Calu3 (cell line): Measurements from ENCODE around the gene LAMB3. TPM values are rescaled to one million over a fixed set of nuclear protein-coding genes. Genes with fewer than 3 reads are reported as not detected.

Experiments used
- BruUV-seq: library from RNA; stranded (reverse); fragments of 400-500 nt; replicated peaks from 2 replicates; lab custom pipeline; 2021; lab: Mats Ljungman, UMichigan
- CTCF ChIA-PET: fragments of 300-600 bp; sonication (Branson Sonifier 250); formaldehyde crosslinking; loops from one replicate; lab custom pipeline; 2022; ENCODE audit warnings: antibody characterized with exemption; lab: Charles Lee
- DNase-seq: peaks from one replicate; pipeline ENCODE4 v3.0.0; 2022
- H3K27ac Mint-ChIP-seq: one replicate; pipeline ENCODE4 v1.8.0; 2022; ENCODE audit warnings: mixed read lengths; ENCODE audit not compliant: unreplicated experiment
- H3K27me3 Mint-ChIP-seq: one replicate; pipeline ENCODE4 v1.8.0; 2022; ENCODE audit warnings: mixed read lengths; ENCODE audit not compliant: unreplicated experiment
- H3K36me3 Mint-ChIP-seq: one replicate; pipeline ENCODE4 v1.8.0; 2022; ENCODE audit warnings: mild to moderate bottlenecking, moderate library complexity, mixed read lengths; ENCODE audit not compliant: insufficient read depth, unreplicated experiment
- H3K4me1 Mint-ChIP-seq: one replicate; pipeline ENCODE4 v1.8.0; 2022; ENCODE audit warnings: mild to moderate bottlenecking, low read depth, mixed read lengths; ENCODE audit not compliant: unreplicated experiment
- H3K4me3 Mint-ChIP-seq: one replicate; pipeline ENCODE4 v1.8.0; 2022; ENCODE audit warnings: mild to moderate bottlenecking, low read depth, moderate library complexity, mixed read lengths; ENCODE audit not compliant: unreplicated experiment
- H3K9me3 Mint-ChIP-seq: one replicate; pipeline ENCODE4 v1.8.0; 2022; ENCODE audit warnings: low read depth, mixed read lengths; ENCODE audit not compliant: unreplicated experiment
- intact Hi-C: fragments of 100-400 bp; cut with micrococcal nuclease; formaldehyde crosslinking; loops from one replicate; pipeline ENCODE4 v1.10.0; 2022; ENCODE audit not compliant: unreplicated experiment
- total RNA-seq: library from RNA; stranded (reverse); gene quantifications from 2 replicates; pipeline ENCODE4 v1.2.3, GENCODE V29; 2022
- TF ChIP-seq, protein P1 (sequence below): fragments of 200-600 bp; IDR thresholded peaks from one replicate; pipeline ENCODE4 v1.8.0; 2022; ENCODE audit warnings: antibody characterized with exemption; ENCODE audit not compliant: unreplicated experiment

Gene LAMB3
- total RNA-seq, 1 experiment from 2014 or later = 331 TPM

- no peaks in the 10 kb centered on the region for H3K9me3 Mint-ChIP-seq
- H3K27me3 Mint-ChIP-seq = peaks cover 28% of the 10 kb centered on the region
- no peak for DNase-seq
- no TSS peak for BruUV-seq
- TF ChIP-seq, protein P1, sequence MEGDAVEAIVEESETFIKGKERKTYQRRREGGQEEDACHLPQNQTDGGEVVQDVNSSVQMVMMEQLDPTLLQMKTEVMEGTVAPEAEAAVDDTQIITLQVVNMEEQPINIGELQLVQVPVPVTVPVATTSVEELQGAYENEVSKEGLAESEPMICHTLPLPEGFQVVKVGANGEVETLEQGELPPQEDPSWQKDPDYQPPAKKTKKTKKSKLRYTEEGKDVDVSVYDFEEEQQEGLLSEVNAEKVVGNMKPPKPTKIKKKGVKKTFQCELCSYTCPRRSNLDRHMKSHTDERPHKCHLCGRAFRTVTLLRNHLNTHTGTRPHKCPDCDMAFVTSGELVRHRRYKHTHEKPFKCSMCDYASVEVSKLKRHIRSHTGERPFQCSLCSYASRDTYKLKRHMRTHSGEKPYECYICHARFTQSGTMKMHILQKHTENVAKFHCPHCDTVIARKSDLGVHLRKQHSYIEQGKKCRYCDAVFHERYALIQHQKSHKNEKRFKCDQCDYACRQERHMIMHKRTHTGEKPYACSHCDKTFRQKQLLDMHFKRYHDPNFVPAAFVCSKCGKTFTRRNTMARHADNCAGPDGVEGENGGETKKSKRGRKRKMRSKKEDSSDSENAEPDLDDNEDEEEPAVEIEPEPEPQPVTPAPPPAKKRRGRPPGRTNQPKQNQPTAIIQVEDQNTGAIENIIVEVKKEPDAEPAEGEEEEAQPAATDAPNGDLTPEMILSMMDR = no peak
- H3K27ac Mint-ChIP-seq = peak overlapping the region; percentile 30
- peaks cover 27% of the 10 kb centered on the region for H3K36me3 Mint-ChIP-seq
- no peak overlapping the region for H3K4me3 Mint-ChIP-seq
- intact Hi-C loops = loop anchor here (2.0 to 10.0 kb wide), 2 partner anchors 18 to 1262 kb away; no protein-coding TSS in a partner anchor
- CTCF ChIA-PET = interaction anchor here (4.8 kb wide), 1 partner anchor 21 kb away, joined by 58 read pairs; the partner anchor contains the start of gene LAMB3
- peaks cover 54% of the 10 kb centered on the region for H3K4me1 Mint-ChIP-seq
Observed at GRCh38 chr1:209672705-209673630, 20.7 kb upstream of the LAMB3 start.

DNA sequence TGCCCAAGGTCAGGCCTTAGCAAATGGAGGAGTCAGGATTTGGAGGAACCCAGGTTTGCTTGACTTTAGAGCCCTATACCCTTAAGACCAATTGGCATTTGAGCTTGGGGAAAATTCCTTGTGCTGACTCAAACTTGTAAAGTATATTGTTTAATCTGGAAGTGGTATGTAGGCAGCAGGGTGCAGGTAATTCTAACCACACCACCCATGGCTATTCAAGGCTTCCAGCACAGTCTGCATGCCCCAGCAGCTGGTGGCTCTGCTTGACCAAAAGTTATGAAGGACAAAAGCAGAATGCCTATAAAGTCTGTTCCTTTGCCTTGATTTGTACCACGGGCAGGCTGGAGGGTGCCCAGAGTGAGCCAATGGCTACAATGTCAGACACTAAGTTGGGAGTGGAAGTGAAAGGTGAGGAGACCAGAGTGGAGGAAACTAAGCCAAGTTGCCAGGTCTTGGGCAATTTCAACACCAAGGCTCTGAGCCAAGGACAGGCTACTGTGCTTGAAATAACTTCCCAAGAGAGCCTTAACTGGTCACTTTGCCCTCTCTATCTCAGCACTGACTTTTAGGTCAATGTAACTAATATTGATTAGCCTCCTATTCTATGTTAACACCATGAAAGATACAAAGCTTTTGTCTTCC, 18.3 kb upstream of the LAMB3 start:
- Mint-ChIP-seq H3K4me3 (no peak overlapping the region), H3K27ac (no peak overlapping the region), H3K9me3 (no peaks in the 10 kb centered on the region), H3K27me3 (peaks cover 4% of the 10 kb centered on the region), H3K36me3 (peaks cover 22% of the 10 kb centered on the region), H3K4me1 (peaks cover 38% of the 10 kb centered on the region)
- TF ChIP-seq, protein P1 = no peak
- CTCF ChIA-PET = no interaction called here
- no peak for DNase-seq
- BruUV-seq = no TSS peak
- intact Hi-C loops = loop anchor here (10.0 kb wide), 1 partner anchor 1264 kb away; no protein-coding TSS in a partner anchor

GRCh38 chr1:209667708-209668107, 15.5 kb upstream of the LAMB3 start:
- TF ChIP-seq, protein P1 = no peak
- CTCF ChIA-PET = interaction anchor here (0.7 kb wide), 1 partner anchor 33 kb away, joined by 3 read pairs; no protein-coding TSS in a partner anchor
- Mint-ChIP-seq H3K36me3 (no peaks in the 10 kb centered on the region), H3K9me3 (no peaks in the 10 kb centered on the region), H3K27ac (no peak overlapping the region), H3K27me3 (no peaks in the 10 kb centered on the region), H3K4me1 (peaks cover 17% of the 10 kb centered on the region), H3K4me3 (no peak overlapping the region)
- no TSS peak for BruUV-seq
- intact Hi-C loops = no loop called here
- no peak for DNase-seq

DNA sequence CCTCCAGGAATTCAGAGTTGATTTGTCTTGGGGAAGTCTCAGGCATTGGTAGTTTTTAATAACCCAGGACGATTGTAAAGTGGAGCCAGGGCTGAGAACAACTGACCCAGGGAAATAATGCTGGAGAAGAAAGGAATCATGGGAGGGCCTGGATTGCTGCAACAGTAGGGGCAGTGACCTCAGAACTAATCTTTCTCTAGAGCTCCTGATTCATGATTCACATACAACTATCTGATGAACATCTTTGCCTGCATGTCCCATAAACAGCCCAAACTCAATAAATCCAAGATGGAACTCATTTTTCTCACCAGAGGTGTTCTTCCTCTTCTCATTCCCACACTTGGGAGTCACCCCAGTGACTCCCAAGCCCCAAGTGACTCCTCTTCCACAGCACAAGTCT, 14.9 kb upstream of the LAMB3 start:
- intact Hi-C loops = no loop called here
- CTCF ChIA-PET = no interaction called here
- peaks cover 19% of the 10 kb centered on the region for H3K4me1 Mint-ChIP-seq
- no peaks in the 10 kb centered on the region for H3K36me3 Mint-ChIP-seq
- H3K27ac Mint-ChIP-seq = no peak overlapping the region
- H3K27me3 Mint-ChIP-seq = no peaks in the 10 kb centered on the region
- TF ChIP-seq, protein P1 = no peak
- no peak overlapping the region for H3K4me3 Mint-ChIP-seq
- BruUV-seq = no TSS peak
- no peak for DNase-seq
- H3K9me3 Mint-ChIP-seq = no peaks in the 10 kb centered on the region
